GM11168 (cell line): ENCODE results near the gene SRGN.

ENCODE experiments used
- in situ Hi-C: fragments of 300-500 bp; cut with MboI; formaldehyde crosslinking; loops from one replicate; pipeline ENCODE4 v1.12.0; 2022; ENCODE audit warnings: low sequenced_read_pairs; ENCODE audit not compliant: unreplicated experiment

The SRGN gene

GRCh38 chr10:69060127-69060798, 27.6 kb upstream of the SRGN start:
- in situ Hi-C loops = no loop called here

GRCh38 chr10:69061305-69062161, 26.4 kb upstream of the SRGN start:
- in situ Hi-C loops = no loop called here

GRCh38 chr10:69062901-69063300, 25.0 kb upstream of the SRGN start:
- in situ Hi-C loops = no loop called here

GRCh38 chr10:69064762-69065328, 23.1 kb upstream of the SRGN start:
- in situ Hi-C loops = no loop called here

- in situ Hi-C loops = no loop called here
Observed at GRCh38 chr10:69065406-69066361, 22.2 kb upstream of the SRGN start.

GRCh38 chr10:69067189-69067588, 20.7 kb upstream of the SRGN start:
- in situ Hi-C loops = no loop called here

- in situ Hi-C loops = no loop called here
Observed at GRCh38 chr10:69068549-69068948, 19.4 kb upstream of the SRGN start.

- in situ Hi-C loops = no loop called here
Observed at GRCh38 chr10:69069090-69070042, 18.5 kb upstream of the SRGN start.

GRCh38 chr10:69070951-69071350, 17.0 kb upstream of the SRGN start:
- in situ Hi-C loops = no loop called here

- in situ Hi-C loops = no loop called here
Observed at GRCh38 chr10:69071610-69072009, 16.3 kb upstream of the SRGN start.

GRCh38 chr10:69073026-69073425, 14.9 kb upstream of the SRGN start:
- in situ Hi-C loops = no loop called here

- in situ Hi-C loops = no loop called here
Observed at GRCh38 chr10:69073736-69074364, 14.1 kb upstream of the SRGN start.

- in situ Hi-C loops = no loop called here
Observed at GRCh38 chr10:69074532-69074931, 13.4 kb upstream of the SRGN start.

GRCh38 chr10:69075431-69075830, 12.5 kb upstream of the SRGN start:
- in situ Hi-C loops = no loop called here

- in situ Hi-C loops = no loop called here
Observed at GRCh38 chr10:69078311-69078710, 9.6 kb upstream of the SRGN start.

- in situ Hi-C loops = no loop called here
Observed at GRCh38 chr10:69080226-69080625, 7.7 kb upstream of the SRGN start.

- in situ Hi-C loops = no loop called here
Observed at GRCh38 chr10:69086001-69086509, 1.8 kb upstream of the SRGN start.

- in situ Hi-C loops = no loop called here
Observed at GRCh38 chr10:69088471-69088769, 517 bp downstream of the SRGN start.
